Keratinocyte (primary cell): ENCODE data around the gene TMEM40. TPM values are rescaled to one million over a fixed set of nuclear protein-coding genes. Genes with fewer than 3 reads are reported as not detected.

ENCODE experiments used
- DNase-seq: peaks from one replicate; pipeline ENCODE4 v3.0.0-alpha.2; 2011; ENCODE audit warnings: low read depth, missing footprints, low spot score
- FAIRE-seq: peaks from 2 replicates; lab custom pipeline; 2011; peaks lifted over from hg19 to GRCh38; lab: Jason Lieb, UNC
- H2AFZ ChIP-seq: 2 replicates; pipeline ENCODE4 v1.6.0; 2012; ENCODE audit warnings: low read length, control low read depth, inconsistent platforms; ENCODE audit not compliant: control insufficient read depth
- H3K27ac ChIP-seq: 2 replicates; pipeline ENCODE4 v1.5.1; 2011; ENCODE audit warnings: low read length; ENCODE audit not compliant: control insufficient read depth, insufficient read depth
- H3K27me3 ChIP-seq: 3 replicates; pipeline ENCODE4 v1.6.0; 2011; ENCODE audit warnings: low read length; ENCODE audit not compliant: control insufficient read depth, insufficient read depth; ENCODE audit errors: extremely low read depth
- H3K36me3 ChIP-seq, 2 experiments: 2 replicates in 1 of 2; 3 replicates in 1 of 2; pipeline ENCODE4 v1.5.1; 2011; ENCODE audit warnings: low read length in 2 of 2, mild to moderate bottlenecking in 1 of 2; ENCODE audit not compliant: control insufficient read depth in 2 of 2, insufficient read depth in 2 of 2; ENCODE audit errors: extremely low read depth in 1 of 2
- H3K4me1 ChIP-seq: 3 replicates; pipeline ENCODE4 v1.5.1; 2011; ENCODE audit warnings: low read length; ENCODE audit not compliant: control insufficient read depth, insufficient read depth; ENCODE audit errors: extremely low read depth
- H3K4me2 ChIP-seq: 3 replicates; pipeline ENCODE4 v1.6.0; 2011; ENCODE audit warnings: low read depth, low read length; ENCODE audit not compliant: control insufficient read depth, insufficient read depth; ENCODE audit errors: extremely low read depth
- H3K4me3 ChIP-seq, 3 experiments: fragments of 200-600 bp in 1 of 3; sonication (generic) in 1 of 3; 2 replicates in 2 of 3; 3 replicates in 1 of 3; pipeline ENCODE4 v1.5.1; 2011 to 2016; ENCODE audit warnings: low read length in 3 of 3, mild to moderate bottlenecking in 3 of 3, control low read depth in 2 of 3, inconsistent platforms in 1 of 3, low read depth in 1 of 3, mixed read lengths in 1 of 3, mixed run types in 1 of 3, moderate library complexity in 1 of 3; ENCODE audit not compliant: control insufficient read depth in 2 of 3, insufficient read depth in 2 of 3; ENCODE audit errors: extremely low read depth in 1 of 3
- H3K79me2 ChIP-seq: 2 replicates; pipeline ENCODE4 v1.6.0; 2012; ENCODE audit warnings: low read length; ENCODE audit not compliant: control insufficient read depth, insufficient read depth
- H3K9ac ChIP-seq: 3 replicates; pipeline ENCODE4 v1.6.0; 2011; ENCODE audit warnings: low read length; ENCODE audit not compliant: control insufficient read depth, insufficient read depth; ENCODE audit errors: extremely low read depth
- H3K9me1 ChIP-seq: 3 replicates; pipeline ENCODE4 v1.6.0; 2011; ENCODE audit warnings: low read length; ENCODE audit not compliant: control insufficient read depth, insufficient read depth; ENCODE audit errors: extremely low read depth
- H3K9me3 ChIP-seq: 2 replicates; pipeline ENCODE4 v1.5.1; 2012; ENCODE audit warnings: low read depth, low read length; ENCODE audit not compliant: control insufficient read depth
- H4K20me1 ChIP-seq: 3 replicates; pipeline ENCODE4 v1.6.0; 2011; ENCODE audit warnings: low read length; ENCODE audit not compliant: control insufficient read depth, insufficient read depth; ENCODE audit errors: extremely low read depth
- EZH2 ChIP-seq: IDR thresholded peaks from one replicate; pipeline ENCODE4 v1.6.1; 2012; ENCODE audit warnings: inconsistent platforms, mild to moderate bottlenecking, low read length, moderate library complexity
- dilution Hi-C: fragments of 300-500 bp; cut with MboI; formaldehyde crosslinking; loops from one replicate; pipeline ENCODE4 v1.7.0; 2020; ENCODE audit warnings: low sequenced_read_pairs; ENCODE audit not compliant: extremely low pct_ligation_motif_present
- polyA plus RNA-seq, 5 experiments: library from polyadenylated mRNA; depleted of rRNA in 3 of 5; stranded (reverse) in 3 of 5; stranded (forward) in 1 of 5; unstranded in 1 of 5; fragments of >200 nt; gene quantifications; 1 replicate in 1 of 5; 2 replicates in 3 of 5; 3 replicates in 1 of 5; pipeline versions ENCODE4 v1.2.1 to v1.2.3, GENCODE V29; 2011 to 2012; ENCODE audit warnings: missing spikeins in 2 of 5, low read depth in 1 of 5, low replicate concordance in 1 of 5
- TF ChIP-seq, protein P1 (sequence below), 3 experiments: IDR thresholded peaks in 1 of 3; conservative IDR thresholded peaks in 1 of 3; optimal IDR thresholded peaks in 1 of 3; 2 replicates in 2 of 3; 3 replicates in 1 of 3; pipeline versions ENCODE3 to v1.5.1; 2011; ENCODE audit warnings: low read length in 3 of 3, mild to moderate bottlenecking in 3 of 3, moderate library complexity in 2 of 3, control low read depth in 1 of 3, inconsistent platforms in 1 of 3; ENCODE audit not compliant: insufficient read depth in 2 of 3; ENCODE audit errors: extremely low read depth in 1 of 3

The TMEM40 gene
- polyA plus RNA-seq, 1 donor (not counting 4 experiments of a cell fraction or from before 2014, with no cell fraction given) = 311 TPM

DNA sequence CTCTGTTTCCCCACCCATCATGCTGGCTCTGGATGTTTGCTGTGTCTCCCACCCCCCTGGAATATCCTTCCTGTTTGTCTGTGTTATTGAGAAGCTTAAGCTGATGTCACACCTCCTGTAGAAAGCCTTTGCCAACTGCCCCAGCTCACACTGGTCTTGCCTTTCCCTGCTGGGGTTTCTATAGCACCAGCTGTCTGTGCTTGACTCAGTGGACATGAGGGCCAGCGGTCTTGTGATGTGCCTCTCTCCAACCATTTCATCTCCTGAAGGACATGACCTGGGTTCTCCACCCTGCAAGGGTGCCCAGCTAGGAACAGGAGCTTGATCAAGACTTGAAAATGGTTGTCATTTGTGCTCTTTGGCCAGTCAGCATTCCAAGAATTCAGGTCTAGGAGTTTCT is 14.7 kb downstream of the TMEM40 start:
- Histone ChIP-seq H3K27ac (no peak overlapping the region), H3K4me2 (no peak overlapping the region), H3K9ac (no peak overlapping the region), H3K9me3 (no peaks in the 10 kb centered on the region), H3K79me2 (peaks cover 3% of the 10 kb centered on the region), H3K9me1 (peaks cover 2% of the 10 kb centered on the region), H4K20me1 (peaks cover 5% of the 10 kb centered on the region), H3K36me3 (peaks cover 37 to 54% of the 10 kb centered on the region in 2 experiments), H2AFZ (no peak overlapping the region), H3K4me1 (no peaks in the 10 kb centered on the region), H3K27me3 (no peaks in the 10 kb centered on the region), H3K4me3 (no peak overlapping the region)
- FAIRE-seq = no peak
- DNase-seq = no peak
- TF ChIP-seq, protein P1, sequence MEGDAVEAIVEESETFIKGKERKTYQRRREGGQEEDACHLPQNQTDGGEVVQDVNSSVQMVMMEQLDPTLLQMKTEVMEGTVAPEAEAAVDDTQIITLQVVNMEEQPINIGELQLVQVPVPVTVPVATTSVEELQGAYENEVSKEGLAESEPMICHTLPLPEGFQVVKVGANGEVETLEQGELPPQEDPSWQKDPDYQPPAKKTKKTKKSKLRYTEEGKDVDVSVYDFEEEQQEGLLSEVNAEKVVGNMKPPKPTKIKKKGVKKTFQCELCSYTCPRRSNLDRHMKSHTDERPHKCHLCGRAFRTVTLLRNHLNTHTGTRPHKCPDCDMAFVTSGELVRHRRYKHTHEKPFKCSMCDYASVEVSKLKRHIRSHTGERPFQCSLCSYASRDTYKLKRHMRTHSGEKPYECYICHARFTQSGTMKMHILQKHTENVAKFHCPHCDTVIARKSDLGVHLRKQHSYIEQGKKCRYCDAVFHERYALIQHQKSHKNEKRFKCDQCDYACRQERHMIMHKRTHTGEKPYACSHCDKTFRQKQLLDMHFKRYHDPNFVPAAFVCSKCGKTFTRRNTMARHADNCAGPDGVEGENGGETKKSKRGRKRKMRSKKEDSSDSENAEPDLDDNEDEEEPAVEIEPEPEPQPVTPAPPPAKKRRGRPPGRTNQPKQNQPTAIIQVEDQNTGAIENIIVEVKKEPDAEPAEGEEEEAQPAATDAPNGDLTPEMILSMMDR (optimal IDR thresholded peaks at IDR 0.05 in 1 of 3, IDR thresholded peaks at IDR 0.05 in 1 of 3, conservative IDR thresholded peaks at IDR 0.05 in 1 of 3; ENCODE audit: extremely low read depth in 1 of 3, insufficient read depth in 2 of 3, low read length in 3 of 3) = no peak
- TF ChIP-seq EZH2 = no peak
- dilution Hi-C loops = no loop called here

DNA sequence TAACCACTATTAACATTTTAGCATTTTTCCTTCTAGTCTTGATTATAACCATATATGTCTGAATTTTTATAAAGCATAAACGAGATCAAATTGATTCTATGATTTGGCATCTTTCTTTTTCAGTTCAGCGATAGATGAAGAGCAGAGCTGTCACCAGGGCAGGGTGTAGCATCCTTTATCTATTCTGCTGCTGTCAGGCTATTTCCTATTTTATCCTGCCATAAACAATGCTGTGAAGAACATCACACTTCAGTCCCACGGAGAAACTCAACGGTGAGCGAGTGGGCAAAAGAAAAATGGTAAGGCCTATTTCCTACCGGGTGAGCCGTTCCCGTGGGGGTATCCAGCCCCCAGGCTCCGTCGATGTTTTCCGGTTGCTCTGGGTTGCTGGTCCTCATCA is 15.5 kb downstream of the TMEM40 start:
- Histone ChIP-seq H3K36me3 (peaks cover 33 to 52% of the 10 kb centered on the region in 2 experiments), H3K9me3 (no peaks in the 10 kb centered on the region), H3K79me2 (peaks cover 2% of the 10 kb centered on the region), H3K9me1 (peaks cover 2% of the 10 kb centered on the region), H3K4me3 (no peak overlapping the region), H4K20me1 (peaks cover 3% of the 10 kb centered on the region), H3K27me3 (no peaks in the 10 kb centered on the region), H3K9ac (no peak overlapping the region), H2AFZ (no peak overlapping the region), H3K4me1 (no peaks in the 10 kb centered on the region), H3K4me2 (no peak overlapping the region), H3K27ac (no peak overlapping the region)
- FAIRE-seq = no peak
- no peak for TF ChIP-seq EZH2
- TF ChIP-seq, protein P1 (optimal IDR thresholded peaks at IDR 0.05 in 1 of 3, IDR thresholded peaks at IDR 0.05 in 1 of 3, conservative IDR thresholded peaks at IDR 0.05 in 1 of 3; ENCODE audit: extremely low read depth in 1 of 3, insufficient read depth in 2 of 3, low read length in 3 of 3) = no peak
- dilution Hi-C loops = no loop called here
- no peak for DNase-seq
